Lower lobe of right lung (tissue), 2 donors: ENCODE results near the gene TRIM27. TPM values are rescaled to one million over a fixed set of nuclear protein-coding genes. Genes with fewer than 3 reads are reported as not detected.
A peak's percentile ranks its signal among the peaks of the same experiment; 100 is the strongest.

Experiments
- ATAC-seq, 2 donors: fragments of 200-7000 bp; cut with Tn5 transposase; one replicate each; pipeline ENCODE4 v1.9.1; 2020 to 2022; ENCODE audit warnings: mild to moderate bottlenecking in 2 of 2, moderate library complexity in 2 of 2
- DNase-seq: peaks from one replicate; pipeline ENCODE4 v3.0.0-alpha.2; 2020
- H3K27ac ChIP-seq: fragments of 200-600 bp; one replicate; pipeline ENCODE4 v1.8.0; 2022
- H3K27me3 ChIP-seq: fragments of 200-600 bp; one replicate; pipeline ENCODE4 v1.8.0; 2022; ENCODE audit warnings: low read depth
- H3K36me3 ChIP-seq: fragments of 200-600 bp; one replicate; pipeline ENCODE4 v1.8.0; 2022; ENCODE audit warnings: mild to moderate bottlenecking
- H3K4me1 ChIP-seq: fragments of 200-600 bp; one replicate; pipeline ENCODE4 v1.8.0; 2022
- H3K4me3 ChIP-seq: fragments of 200-600 bp; one replicate; pipeline ENCODE4 v1.8.0; 2022; ENCODE audit warnings: mild to moderate bottlenecking
- H3K9me3 ChIP-seq: fragments of 200-600 bp; one replicate; pipeline ENCODE4 v1.8.0; 2022
- CTCF ChIP-seq: fragments of 200-600 bp; IDR thresholded peaks from one replicate; pipeline ENCODE4 v1.8.0; 2022; ENCODE audit warnings: antibody characterized with exemption, mild to moderate bottlenecking
- intact Hi-C: fragments of 100-400 bp; cut with DNase I; formaldehyde crosslinking; loops from one replicate; pipeline ENCODE4 v1.11.0; 2022
- total RNA-seq: library from RNA; stranded (reverse); fragmentation: NEBNext Ultra II Directional; extraction: Animal tissue kit (Norgen Biotek cat#: 25700); gene quantifications from one replicate; pipeline ENCODE4 v1.2.1, GENCODE V29; 2021
- donor health status: DM: no; HTN: yes; CAD: no; lungs with severe emphysema.

TRIM27 gene
- total RNA-seq, 1 donor from 2014 or later: 46.6 TPM

GRCh38 chr6:28901831-28902230, 22.0 kb downstream of the TRIM27 start:
- no peak overlapping the region for H3K27ac ChIP-seq
- peaks cover 8% of the 10 kb centered on the region for H3K4me1 ChIP-seq
- no peak for DNase-seq
- no peak overlapping the region for H3K4me3 ChIP-seq
- ATAC-seq: no peak
- no peak for TF ChIP-seq CTCF
- no peaks in the 10 kb centered on the region for H3K27me3 ChIP-seq
- no peaks in the 10 kb centered on the region for H3K9me3 ChIP-seq
- peaks cover 65% of the 10 kb centered on the region for H3K36me3 ChIP-seq
- intact Hi-C loops: no loop called here

GRCh38 chr6:28900577-28901256, 23.1 kb downstream of the TRIM27 start:
- Histone ChIP-seq H3K4me1 (peaks cover 8% of the 10 kb centered on the region), H3K27me3 (no peaks in the 10 kb centered on the region), H3K36me3 (peaks cover 54% of the 10 kb centered on the region), H3K27ac (no peak overlapping the region), H3K4me3 (no peak overlapping the region), H3K9me3 (no peaks in the 10 kb centered on the region)
- DNase-seq (no peak), ATAC-seq (no peak)
- intact Hi-C loops: no loop called here
- no peak for TF ChIP-seq CTCF

GRCh38 chr6:28898710-28898965, 25.1 kb downstream of the TRIM27 start:
- ATAC-seq (no peak), DNase-seq (no peak)
- Histone ChIP-seq H3K4me3 (no peak overlapping the region), H3K36me3 (peaks cover 33% of the 10 kb centered on the region), H3K27me3 (no peaks in the 10 kb centered on the region), H3K9me3 (no peaks in the 10 kb centered on the region), H3K27ac (peak overlapping the region; percentile 28), H3K4me1 (peaks cover 11% of the 10 kb centered on the region)
- intact Hi-C loops: no loop called here
- no peak for TF ChIP-seq CTCF

- TF ChIP-seq CTCF: no peak
- peak overlapping the region; percentile 97 for H3K27ac ChIP-seq
- intact Hi-C loops: no loop called here
Measured at GRCh38 chr6:28897369-28897745, 26.4 kb downstream of the TRIM27 start.

GRCh38 chr6:28896505-28897368, 27.0 kb downstream of the TRIM27 start:
- ATAC-seq (peak; percentile 65), DNase-seq (peak; percentile 61)
- Histone ChIP-seq H3K27ac (peak overlapping the region; percentile 97), H3K27me3 (no peaks in the 10 kb centered on the region), H3K4me3 (peak overlapping the region; percentile 66), H3K4me1 (peaks cover 11% of the 10 kb centered on the region), H3K9me3 (no peaks in the 10 kb centered on the region), H3K36me3 (peaks cover 14% of the 10 kb centered on the region)
- TF ChIP-seq CTCF: peak; percentile 28
- intact Hi-C loops: no loop called here

More at GRCh38 chr6:28897369-28897745, 26.4 kb downstream of the TRIM27 start:
- Histone ChIP-seq H3K9me3 (no peaks in the 10 kb centered on the region), H3K4me3 (peak overlapping the region; percentile 66), H3K27me3 (no peaks in the 10 kb centered on the region), H3K36me3 (peaks cover 20% of the 10 kb centered on the region), H3K4me1 (peaks cover 11% of the 10 kb centered on the region)
- no peak for DNase-seq
- no peak for ATAC-seq
